ENCODE measurements around the gene PCDH12.
A peak's percentile ranks its signal among the peaks of the same experiment; 100 is the strongest.

The PCDH12 gene

DNA sequence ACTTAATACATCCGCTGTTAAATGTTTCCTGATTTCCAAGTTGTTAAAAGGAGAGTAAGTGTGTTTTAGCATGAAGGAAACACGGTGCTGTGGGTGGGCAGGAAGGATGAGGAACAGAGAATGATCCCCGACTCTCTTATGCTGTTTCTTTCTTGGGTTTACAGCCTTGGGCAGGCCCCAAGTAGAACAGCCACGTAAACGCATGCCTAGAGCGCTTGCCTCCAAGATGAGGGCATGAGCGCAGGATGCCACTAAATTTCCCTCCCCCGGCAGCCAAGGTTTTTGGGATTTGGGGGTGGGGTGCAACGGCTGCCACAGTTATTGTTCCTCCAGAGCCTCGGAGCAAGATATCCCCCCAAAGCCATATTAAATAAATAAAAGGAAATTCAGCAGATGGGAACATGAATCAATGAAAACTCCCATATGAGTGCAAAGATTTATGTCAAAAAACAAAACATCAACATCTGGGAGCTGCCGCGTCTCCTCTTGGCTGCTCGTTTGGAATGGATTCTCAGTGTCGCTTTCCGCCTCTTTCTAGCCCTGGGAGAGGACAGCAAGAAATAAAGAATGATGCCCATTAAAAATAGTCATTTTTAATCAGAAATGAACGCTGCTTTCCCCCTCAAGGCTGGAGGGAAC lies 44.3 kb downstream of the PCDH12 start:
- Histone ChIP-seq H3K27me3 (replicated peaks; ENCODE audit: insufficient read depth, low read length) (no peaks in the 10 kb centered on the region), H3K4me3 (ENCODE audit: low read length) (peak overlapping the region; percentile 39), H3K36me3 (replicated peaks; ENCODE audit: insufficient read depth, low read length) (no peaks in the 10 kb centered on the region), H3K4me2 (ENCODE audit: low read depth, low read length) (peak overlapping the region; percentile 70), H3K9me2 (replicated peaks; ENCODE audit: insufficient read depth, low read length) (no peaks in the 10 kb centered on the region), H2AFZ (ENCODE audit: low read length) (peak overlapping the region; percentile 45), H3K9ac (ENCODE audit: low read length) (peak overlapping the region; percentile 61; the same call in 1 of the 2 replicates), H3F3A (ENCODE audit: insufficient read depth, low read length) (peaks cover 13% of the 10 kb centered on the region; the same call in 1 of the 2 replicates), H3K9me3 (replicated peaks; ENCODE audit: insufficient read depth, low read length) (no peaks in the 10 kb centered on the region), H4K20me1 (ENCODE audit: insufficient read depth, low read length) (no peaks in the 10 kb centered on the region), H3K27ac (ENCODE audit: low read length) (no peak overlapping the region; the same call in 1 of the 2 replicates), H3K4me1 (ENCODE audit: low read length) (peaks cover 22% of the 10 kb centered on the region), H3K79me2 (ENCODE audit: low read length) (no peaks in the 10 kb centered on the region)
- DNase-seq, result no peak
- TF ChIP-seq, protein P1, sequence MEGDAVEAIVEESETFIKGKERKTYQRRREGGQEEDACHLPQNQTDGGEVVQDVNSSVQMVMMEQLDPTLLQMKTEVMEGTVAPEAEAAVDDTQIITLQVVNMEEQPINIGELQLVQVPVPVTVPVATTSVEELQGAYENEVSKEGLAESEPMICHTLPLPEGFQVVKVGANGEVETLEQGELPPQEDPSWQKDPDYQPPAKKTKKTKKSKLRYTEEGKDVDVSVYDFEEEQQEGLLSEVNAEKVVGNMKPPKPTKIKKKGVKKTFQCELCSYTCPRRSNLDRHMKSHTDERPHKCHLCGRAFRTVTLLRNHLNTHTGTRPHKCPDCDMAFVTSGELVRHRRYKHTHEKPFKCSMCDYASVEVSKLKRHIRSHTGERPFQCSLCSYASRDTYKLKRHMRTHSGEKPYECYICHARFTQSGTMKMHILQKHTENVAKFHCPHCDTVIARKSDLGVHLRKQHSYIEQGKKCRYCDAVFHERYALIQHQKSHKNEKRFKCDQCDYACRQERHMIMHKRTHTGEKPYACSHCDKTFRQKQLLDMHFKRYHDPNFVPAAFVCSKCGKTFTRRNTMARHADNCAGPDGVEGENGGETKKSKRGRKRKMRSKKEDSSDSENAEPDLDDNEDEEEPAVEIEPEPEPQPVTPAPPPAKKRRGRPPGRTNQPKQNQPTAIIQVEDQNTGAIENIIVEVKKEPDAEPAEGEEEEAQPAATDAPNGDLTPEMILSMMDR (IDR thresholded peaks at IDR 0.05; ENCODE audit: low read length), result no peak
- no peak for TF ChIP-seq EZH2phosphoT487 (IDR thresholded peaks at IDR 0.05; ENCODE audit: low read length)
- no peak for TF ChIP-seq EZH2 (optimal IDR thresholded peaks at IDR 0.05; ENCODE audit: low read depth, low read length)

DNA sequence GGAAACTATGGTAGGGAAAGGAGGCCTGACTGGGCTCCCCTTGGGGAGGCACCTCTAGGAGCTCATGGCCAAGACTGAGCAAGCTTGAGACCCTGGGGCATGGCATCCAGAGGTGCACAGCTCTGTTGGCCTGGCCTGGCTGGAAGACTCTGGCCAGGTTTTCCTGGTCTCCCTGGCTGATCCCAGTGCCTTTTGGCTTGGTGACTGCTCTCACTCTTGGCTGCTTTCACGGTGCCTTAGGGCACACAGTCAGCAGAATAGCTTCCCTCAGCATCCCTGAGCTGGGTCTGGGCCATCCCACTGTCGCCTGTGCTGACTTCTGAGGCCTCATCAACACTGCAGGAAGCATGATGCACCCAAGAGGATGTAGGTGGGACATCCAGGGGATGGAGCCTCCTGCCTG lies 47.7 kb downstream of the PCDH12 start:
- TF ChIP-seq, protein P1 (IDR thresholded peaks at IDR 0.05; ENCODE audit: low read length), result no peak
- TF ChIP-seq EZH2 (optimal IDR thresholded peaks at IDR 0.05; ENCODE audit: low read depth, low read length) (no peak), EZH2phosphoT487 (IDR thresholded peaks at IDR 0.05; ENCODE audit: low read length) (no peak)
- Histone ChIP-seq H3K4me3 (ENCODE audit: low read length) (no peak overlapping the region), H3F3A (ENCODE audit: insufficient read depth, low read length) (0 out of 2 replicates have a peak, but pooled peaks cover 4% of the 10 kb centered on the region), H3K27me3 (replicated peaks; ENCODE audit: insufficient read depth, low read length) (no peaks in the 10 kb centered on the region), H3K4me2 (ENCODE audit: low read depth, low read length) (no peak overlapping the region), H4K20me1 (ENCODE audit: insufficient read depth, low read length) (no peaks in the 10 kb centered on the region), H3K9ac (ENCODE audit: low read length) (no peak overlapping the region), H3K36me3 (replicated peaks; ENCODE audit: insufficient read depth, low read length) (no peaks in the 10 kb centered on the region), H2AFZ (ENCODE audit: low read length) (no peak overlapping the region), H3K9me2 (replicated peaks; ENCODE audit: insufficient read depth, low read length) (no peaks in the 10 kb centered on the region), H3K79me2 (ENCODE audit: low read length) (no peaks in the 10 kb centered on the region), H3K9me3 (replicated peaks; ENCODE audit: insufficient read depth, low read length) (no peaks in the 10 kb centered on the region), H3K4me1 (ENCODE audit: low read length) (peaks cover 5% of the 10 kb centered on the region), H3K27ac (ENCODE audit: low read length) (no peak overlapping the region)
- no peak for DNase-seq

DNA sequence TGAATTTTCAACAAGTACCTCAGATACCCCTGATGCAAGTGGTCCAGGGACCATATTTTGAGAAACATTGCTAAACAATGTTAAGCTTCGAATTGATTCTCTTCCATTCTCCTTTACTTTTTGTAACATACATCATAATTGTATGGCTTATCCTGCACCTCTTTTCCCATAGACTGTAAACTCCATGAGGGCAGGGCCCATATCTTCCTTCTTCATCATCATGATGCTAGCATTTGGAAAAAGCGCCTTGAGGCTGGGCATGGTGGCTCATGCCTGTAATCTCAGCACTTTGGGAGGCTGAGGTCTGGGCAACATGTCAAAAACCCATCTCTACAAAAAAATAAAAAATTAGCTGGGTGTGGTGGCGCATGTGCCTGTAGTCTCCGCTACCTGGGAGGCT lies 48.8 kb downstream of the PCDH12 start:
- H3K4me3 ChIP-seq (ENCODE audit: low read length), result no peak overlapping the region
- H3K4me2 ChIP-seq (ENCODE audit: low read depth, low read length), result no peak overlapping the region
- no peaks in the 10 kb centered on the region for H3K9me2 ChIP-seq (replicated peaks; ENCODE audit: insufficient read depth, low read length)
- no peaks in the 10 kb centered on the region for H4K20me1 ChIP-seq (ENCODE audit: insufficient read depth, low read length)
- 0 out of 2 replicates have a peak, but pooled peaks cover 4% of the 10 kb centered on the region for H3F3A ChIP-seq (ENCODE audit: insufficient read depth, low read length)
- no peaks in the 10 kb centered on the region for H3K27me3 ChIP-seq (replicated peaks; ENCODE audit: insufficient read depth, low read length)
- DNase-seq, result no peak
- H3K36me3 ChIP-seq (replicated peaks; ENCODE audit: insufficient read depth, low read length), result no peaks in the 10 kb centered on the region
- H3K4me1 ChIP-seq (ENCODE audit: low read length), result no peaks in the 10 kb centered on the region; the same call in 1 of the 2 replicates
- H3K79me2 ChIP-seq (ENCODE audit: low read length), result no peaks in the 10 kb centered on the region
- H3K9me3 ChIP-seq (replicated peaks; ENCODE audit: insufficient read depth, low read length), result no peaks in the 10 kb centered on the region
- no peak overlapping the region for H3K27ac ChIP-seq (ENCODE audit: low read length)
- TF ChIP-seq EZH2phosphoT487 (IDR thresholded peaks at IDR 0.05; ENCODE audit: low read length), result no peak
- TF ChIP-seq EZH2 (optimal IDR thresholded peaks at IDR 0.05; ENCODE audit: low read depth, low read length), result no peak
- TF ChIP-seq, protein P1 (IDR thresholded peaks at IDR 0.05; ENCODE audit: low read length), result no peak
- H3K9ac ChIP-seq (ENCODE audit: low read length), result no peak overlapping the region
- H2AFZ ChIP-seq (ENCODE audit: low read length), result no peak overlapping the region

All from MM.1S (cell line).